ENCODE data around the gene CABLES2.

CABLES2 gene

GRCh38 chr20:62392077-62392418, 15.0 kb downstream of the CABLES2 start:
- TF ChIP-seq CTCF (IDR thresholded peaks at IDR 0.05; ENCODE audit: low read depth, low read length, missing control alignments), result no peak
- in situ Hi-C loops (cut with HindIII; ENCODE audit: low pct_ligation_motif_present, low sequenced_read_pairs), result loop anchor here (25.0 kb wide), 1 partner anchor 105 kb away; no protein-coding TSS in a partner anchor
- Histone ChIP-seq H3K27me3 (replicated peaks) (no peaks in the 10 kb centered on the region), H3K27ac (no peak overlapping the region), H3K4me3 (ENCODE audit: low read depth, low read length) (no peak overlapping the region), H3K36me3 (replicated peaks) (peaks cover 23% of the 10 kb centered on the region)
- DNase-seq, result no peak

GRCh38 chr20:62391165-62392076, 15.7 kb downstream of the CABLES2 start:
- Histone ChIP-seq H3K4me3 (ENCODE audit: low read depth, low read length) (no peak overlapping the region), H3K27me3 (replicated peaks) (no peaks in the 10 kb centered on the region), H3K27ac (no peak overlapping the region), H3K36me3 (replicated peaks) (peaks cover 23% of the 10 kb centered on the region)
- TF ChIP-seq CTCF (IDR thresholded peaks at IDR 0.05; ENCODE audit: low read depth, low read length, missing control alignments), result no peak
- in situ Hi-C loops (cut with HindIII; ENCODE audit: low pct_ligation_motif_present, low sequenced_read_pairs), result loop anchor here (25.0 kb wide), 1 partner anchor 104 kb away; no protein-coding TSS in a partner anchor
- DNase-seq, result no peak

- Histone ChIP-seq H3K27me3 (replicated peaks) (no peaks in the 10 kb centered on the region), H3K36me3 (replicated peaks) (peaks cover 23% of the 10 kb centered on the region), H3K4me3 (ENCODE audit: low read depth, low read length) (no peak overlapping the region), H3K27ac (no peak overlapping the region)
- TF ChIP-seq CTCF (IDR thresholded peaks at IDR 0.05; ENCODE audit: low read depth, low read length, missing control alignments), result no peak
- DNase-seq, result no peak
- in situ Hi-C loops (cut with HindIII; ENCODE audit: low pct_ligation_motif_present, low sequenced_read_pairs), result loop anchor here (25.0 kb wide), 1 partner anchor 103 kb away; no protein-coding TSS in a partner anchor
Observed at GRCh38 chr20:62390317-62391164, 16.5 kb downstream of the CABLES2 start.

GRCh38 chr20:62389601-62390087, 17.4 kb downstream of the CABLES2 start:
- in situ Hi-C loops (cut with HindIII; ENCODE audit: low pct_ligation_motif_present, low sequenced_read_pairs), result loop anchor here (25.0 kb wide), 1 partner anchor 102 kb away; no protein-coding TSS in a partner anchor
- no peak for TF ChIP-seq CTCF (IDR thresholded peaks at IDR 0.05; ENCODE audit: low read depth, low read length, missing control alignments)
- no peaks in the 10 kb centered on the region for H3K27me3 ChIP-seq (replicated peaks)
- H3K4me3 ChIP-seq (ENCODE audit: low read depth, low read length), result no peak overlapping the region
- peaks cover 23% of the 10 kb centered on the region for H3K36me3 ChIP-seq (replicated peaks)
- DNase-seq, result no peak
- H3K27ac ChIP-seq, result no peak overlapping the region

GRCh38 chr20:62388839-62389600, 18.1 kb downstream of the CABLES2 start:
- DNase-seq, result no peak
- TF ChIP-seq CTCF (IDR thresholded peaks at IDR 0.05; ENCODE audit: low read depth, low read length, missing control alignments), result no peak
- Histone ChIP-seq H3K36me3 (replicated peaks) (peaks cover 23% of the 10 kb centered on the region), H3K4me3 (ENCODE audit: low read depth, low read length) (peak overlapping the region; percentile 0), H3K27me3 (replicated peaks) (no peaks in the 10 kb centered on the region), H3K27ac (no peak overlapping the region)
- in situ Hi-C loops (cut with HindIII; ENCODE audit: low pct_ligation_motif_present, low sequenced_read_pairs), result loop anchor here (25.0 kb wide), 1 partner anchor 102 kb away; no protein-coding TSS in a partner anchor
